Kidney epithelial cell (primary cell): ENCODE measurements around the gene JMJD7. TPM values are rescaled to one million over a fixed set of nuclear protein-coding genes. Genes with fewer than 3 reads are reported as not detected.

Experiments
- DNase-seq: peaks from one replicate; pipeline ENCODE4 v3.0.0-alpha.2; 2010; ENCODE audit warnings: low read depth
- H3K27me3 ChIP-seq: 2 replicates; pipeline ENCODE4 v1.6.0; 2011; ENCODE audit warnings: low read length; ENCODE audit not compliant: control insufficient read depth, insufficient read depth
- H3K36me3 ChIP-seq: 2 replicates; pipeline ENCODE4 v1.5.1; 2011; ENCODE audit warnings: low read length; ENCODE audit not compliant: control insufficient read depth, insufficient read depth
- H3K4me3 ChIP-seq: 2 replicates; pipeline ENCODE4 v1.5.1; 2011; ENCODE audit warnings: low read depth, mild to moderate bottlenecking, control low read depth, low read length
- CTCF ChIP-seq: IDR thresholded peaks from 2 replicates; pipeline ENCODE4 v1.5.1; 2011; ENCODE audit warnings: mild to moderate bottlenecking, moderate library complexity, low read length, control low read depth, inconsistent platforms; ENCODE audit not compliant: insufficient read depth, poor library complexity, severe bottlenecking
- total RNA-seq: library from RNA; depleted of rRNA; stranded (reverse); fragments of >200 nt; gene quantifications from 2 replicates; pipeline ENCODE4 v1.2.3, GENCODE V29; 2015

JMJD7 gene
- total RNA-seq, 1 donor from 2014 or later, result 14.0 TPM

DNA sequence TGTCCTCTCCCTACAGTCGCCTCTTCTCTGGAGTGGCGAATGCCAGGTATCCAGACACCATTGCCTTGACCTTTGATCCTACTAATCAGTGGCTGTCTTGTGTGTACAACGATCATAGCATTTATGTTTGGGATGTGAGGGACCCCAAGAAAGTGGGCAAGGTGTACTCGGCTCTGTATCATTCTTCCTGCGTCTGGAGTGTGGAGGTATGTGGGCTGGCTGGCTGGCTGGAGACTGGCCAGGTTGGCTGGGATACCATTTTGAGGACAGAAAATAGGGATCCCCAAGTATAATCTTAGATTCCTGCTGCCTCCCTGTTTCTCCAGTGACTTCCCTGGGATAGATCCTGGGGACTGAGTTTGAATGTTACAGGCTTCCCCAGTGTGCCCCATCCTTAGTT, 13.4 kb upstream of the JMJD7 start:
- TF ChIP-seq CTCF, result no peak
- no peak for DNase-seq
- no peak overlapping the region for H3K4me3 ChIP-seq
- no peaks in the 10 kb centered on the region for H3K27me3 ChIP-seq
- peaks cover 6% of the 10 kb centered on the region for H3K36me3 ChIP-seq

DNA sequence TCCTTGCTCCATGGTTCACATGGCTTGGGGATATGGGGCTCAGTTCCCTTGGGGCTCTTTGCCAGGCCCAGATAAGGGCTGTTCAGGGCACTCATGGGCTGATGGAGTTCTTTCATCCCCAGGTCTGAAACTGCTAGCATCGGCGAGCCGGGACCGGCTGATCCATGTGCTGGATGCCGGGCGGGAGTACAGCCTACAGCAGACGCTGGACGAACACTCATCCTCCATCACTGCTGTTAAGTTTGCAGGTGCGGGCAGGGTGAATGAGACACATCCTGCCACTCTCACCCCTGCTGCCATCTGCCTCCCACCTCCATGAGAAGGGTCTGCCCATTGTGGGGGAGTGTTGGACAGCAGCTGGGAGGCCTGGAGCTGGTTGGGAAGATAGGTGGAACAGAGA, 11.1 kb upstream of the JMJD7 start:
- Histone ChIP-seq H3K4me3 (no peak overlapping the region), H3K27me3 (no peaks in the 10 kb centered on the region), H3K36me3 (peaks cover 8% of the 10 kb centered on the region)
- DNase-seq, result no peak
- TF ChIP-seq CTCF, result no peak

DNA sequence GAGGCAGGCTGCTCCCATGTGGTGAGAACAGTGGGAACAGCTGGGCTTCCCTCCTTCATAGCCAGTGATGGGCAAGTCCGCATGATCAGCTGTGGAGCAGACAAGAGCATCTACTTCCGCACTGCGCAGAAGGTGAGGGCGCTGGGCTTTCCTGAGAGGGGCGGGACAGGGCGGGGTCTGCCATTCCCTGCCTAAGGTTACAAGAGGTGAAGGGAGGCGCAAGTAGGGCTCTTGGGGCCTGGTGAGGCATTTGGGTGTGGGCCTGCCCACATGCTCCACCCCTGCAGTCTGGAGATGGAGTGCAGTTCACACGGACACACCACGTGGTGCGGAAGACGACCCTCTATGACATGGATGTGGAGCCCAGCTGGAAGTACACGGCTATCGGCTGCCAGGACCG, 10.6 kb upstream of the JMJD7 start:
- TF ChIP-seq CTCF, result no peak
- Histone ChIP-seq H3K27me3 (no peaks in the 10 kb centered on the region), H3K36me3 (peaks cover 8% of the 10 kb centered on the region), H3K4me3 (no peak overlapping the region)
- no peak for DNase-seq

DNA sequence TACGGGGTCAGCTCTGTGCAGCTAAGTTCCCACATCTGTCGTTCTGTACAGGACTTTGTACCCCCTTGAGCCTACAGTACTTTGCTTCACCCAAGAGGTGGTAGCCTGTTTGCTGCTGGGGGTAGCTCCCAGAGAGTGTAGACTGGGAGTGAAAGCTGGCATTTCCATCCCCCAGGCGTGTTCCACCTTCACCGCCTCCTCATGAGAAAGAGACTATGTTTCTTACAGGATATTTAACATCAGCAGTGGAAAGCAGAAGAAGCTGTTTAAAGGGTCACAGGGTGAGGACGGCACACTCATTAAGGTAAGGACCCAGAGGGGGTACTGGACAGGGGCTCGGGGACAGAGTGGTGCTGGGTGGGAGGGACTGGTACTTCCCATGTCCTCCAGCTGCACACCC, 10.1 kb upstream of the JMJD7 start:
- DNase-seq, result no peak
- Histone ChIP-seq H3K27me3 (no peaks in the 10 kb centered on the region), H3K4me3 (no peak overlapping the region), H3K36me3 (peaks cover 6% of the 10 kb centered on the region)
- TF ChIP-seq CTCF, result no peak

DNA sequence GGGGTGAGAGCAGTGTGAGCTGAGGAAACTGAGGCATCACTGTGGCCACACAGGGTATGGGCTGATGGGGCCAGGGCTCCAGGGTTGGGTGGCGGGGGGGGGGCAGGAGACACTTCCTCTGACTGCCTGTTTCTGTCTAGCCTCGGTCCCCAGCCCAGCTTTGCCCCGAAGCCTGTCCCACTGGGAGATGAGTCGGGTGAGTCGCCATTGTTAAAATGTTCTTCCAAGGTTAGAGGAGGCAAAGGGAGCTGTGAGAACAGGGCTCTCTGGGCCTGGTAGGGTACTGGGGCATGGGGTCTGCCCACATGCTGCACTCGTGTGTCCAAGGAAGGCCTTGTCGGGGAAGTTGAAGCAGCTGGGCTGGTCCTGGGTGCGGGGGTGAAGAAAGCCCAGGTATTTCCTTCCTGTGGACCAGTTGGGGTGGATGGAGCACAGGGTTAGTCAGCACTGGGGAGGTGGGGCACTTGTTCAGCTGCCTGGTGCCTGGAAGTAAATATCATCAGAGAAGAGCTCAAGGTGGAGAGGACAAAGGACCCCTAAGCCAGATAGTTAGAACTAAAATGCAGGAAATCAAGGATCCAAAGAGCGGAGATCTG, 8.3 kb upstream of the JMJD7 start:
- no peak overlapping the region for H3K4me3 ChIP-seq
- no peak for TF ChIP-seq CTCF
- no peak for DNase-seq
- H3K36me3 ChIP-seq, result peaks cover 7% of the 10 kb centered on the region
- no peaks in the 10 kb centered on the region for H3K27me3 ChIP-seq

DNA sequence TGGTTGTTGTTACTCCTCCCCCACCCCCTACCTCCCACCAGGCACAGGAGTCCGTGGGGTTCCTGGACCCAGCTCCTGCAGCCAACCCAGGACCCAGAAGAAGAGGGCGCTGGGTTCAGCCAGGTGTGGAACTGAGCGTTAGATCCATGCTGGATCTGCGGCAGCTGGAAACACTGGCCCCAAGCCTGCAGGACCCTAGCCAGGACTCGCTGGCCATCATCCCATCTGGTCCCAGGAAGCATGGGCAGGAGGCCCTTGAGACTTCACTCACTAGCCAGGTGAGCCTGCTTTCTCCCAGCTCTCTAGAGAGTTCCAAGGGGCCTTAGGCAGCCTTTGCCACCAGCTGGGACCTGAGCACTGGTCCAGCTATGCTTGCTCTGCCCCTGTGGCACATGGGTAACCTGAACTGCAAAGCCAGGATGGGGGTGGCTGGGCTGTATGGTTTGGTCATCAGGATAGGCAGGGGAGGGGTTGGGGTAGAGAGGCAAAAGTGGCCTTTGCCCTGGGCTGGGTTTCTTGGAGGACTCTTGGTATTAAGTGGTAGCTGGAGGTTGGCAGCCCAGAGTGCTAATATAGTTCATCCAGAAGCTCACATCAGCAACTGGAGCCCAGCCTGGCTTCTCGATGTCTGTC, 7.0 kb upstream of the JMJD7 start:
- no peak for DNase-seq
- Histone ChIP-seq H3K36me3 (peaks cover 7% of the 10 kb centered on the region), H3K27me3 (no peaks in the 10 kb centered on the region), H3K4me3 (no peak overlapping the region)
- TF ChIP-seq CTCF, result no peak
